Glutamatergic neuron (in vitro differentiated cells): ENCODE data around the gene RRAD. TPM values are rescaled to one million over a fixed set of nuclear protein-coding genes. Genes with fewer than 3 reads are reported as not detected.
A peak's percentile ranks its signal among the peaks of the same experiment; 100 is the strongest.

Experiments
- DNase-seq: peaks from one replicate; pipeline ENCODE4 v3.0.0; 2022
- H3K27ac Mint-ChIP-seq: one replicate; pipeline ENCODE4 v1.8.0; 2020; ENCODE audit warnings: mild to moderate bottlenecking, mixed read lengths, inconsistent platforms; ENCODE audit not compliant: unreplicated experiment
- H3K27me3 Mint-ChIP-seq: one replicate; pipeline ENCODE4 v1.8.0; 2020; ENCODE audit warnings: mild to moderate bottlenecking, moderate library complexity, mixed read lengths, inconsistent platforms; ENCODE audit not compliant: unreplicated experiment
- H3K36me3 Mint-ChIP-seq: one replicate; pipeline ENCODE4 v1.8.0; 2020; ENCODE audit warnings: mild to moderate bottlenecking, mixed read lengths, inconsistent platforms; ENCODE audit not compliant: unreplicated experiment
- H3K4me1 Mint-ChIP-seq: one replicate; pipeline ENCODE4 v1.8.0; 2020; ENCODE audit warnings: mild to moderate bottlenecking, low read depth, mixed read lengths, inconsistent platforms; ENCODE audit not compliant: unreplicated experiment
- H3K4me3 Mint-ChIP-seq: one replicate; pipeline ENCODE4 v1.8.0; 2020; ENCODE audit warnings: mild to moderate bottlenecking, mixed read lengths, inconsistent platforms; ENCODE audit not compliant: unreplicated experiment
- H3K9me3 Mint-ChIP-seq: one replicate; pipeline ENCODE4 v1.8.0; 2020; ENCODE audit warnings: mild to moderate bottlenecking, moderate library complexity, mixed read lengths, inconsistent platforms; ENCODE audit not compliant: unreplicated experiment
- CTCF ChIP-seq: fragments of 200-600 bp; sonication (generic); IDR thresholded peaks from one replicate; pipeline ENCODE4 v1.5.0; 2021; ENCODE audit not compliant: partially characterized antibody, unreplicated experiment
- total RNA-seq: library from RNA; stranded (reverse); fragmentation: NEBNext Ultra II Directional; extraction: Animal tissue kit (Norgen Biotek cat#: 25700); gene quantifications from one replicate; pipeline ENCODE4 v1.2.1, GENCODE V29; 2021; ENCODE audit not compliant: unreplicated experiment

RRAD gene
- total RNA-seq, 1 donor from 2014 or later: 1.1 TPM

DNA sequence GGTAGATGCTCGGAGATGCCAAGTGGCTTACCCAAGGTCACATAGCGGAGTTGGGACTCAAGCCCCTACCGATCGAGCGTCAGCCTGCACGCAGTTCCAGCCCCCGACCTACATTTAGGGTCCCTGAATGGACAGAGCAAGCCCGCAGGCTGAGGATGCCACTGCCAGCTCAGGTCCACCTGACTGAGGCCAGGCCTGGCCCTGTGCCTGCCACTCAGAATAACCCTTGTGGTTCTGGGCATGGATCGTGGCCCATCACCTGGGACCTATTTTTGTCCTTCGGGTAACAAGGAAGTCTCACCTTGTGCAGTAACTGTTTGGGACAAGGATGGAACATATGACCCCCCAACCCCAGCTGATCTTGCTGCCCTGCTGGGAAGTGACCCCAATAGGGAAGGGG, 23.7 kb downstream of the RRAD start:
- no peak for DNase-seq
- peaks cover 9% of the 10 kb centered on the region for H3K27me3 Mint-ChIP-seq
- no peaks in the 10 kb centered on the region for H3K9me3 Mint-ChIP-seq
- H3K36me3 Mint-ChIP-seq: no peaks in the 10 kb centered on the region
- no peak overlapping the region for H3K4me3 Mint-ChIP-seq
- no peak for TF ChIP-seq CTCF
- H3K4me1 Mint-ChIP-seq: peaks cover 23% of the 10 kb centered on the region
- no peak overlapping the region for H3K27ac Mint-ChIP-seq

DNA sequence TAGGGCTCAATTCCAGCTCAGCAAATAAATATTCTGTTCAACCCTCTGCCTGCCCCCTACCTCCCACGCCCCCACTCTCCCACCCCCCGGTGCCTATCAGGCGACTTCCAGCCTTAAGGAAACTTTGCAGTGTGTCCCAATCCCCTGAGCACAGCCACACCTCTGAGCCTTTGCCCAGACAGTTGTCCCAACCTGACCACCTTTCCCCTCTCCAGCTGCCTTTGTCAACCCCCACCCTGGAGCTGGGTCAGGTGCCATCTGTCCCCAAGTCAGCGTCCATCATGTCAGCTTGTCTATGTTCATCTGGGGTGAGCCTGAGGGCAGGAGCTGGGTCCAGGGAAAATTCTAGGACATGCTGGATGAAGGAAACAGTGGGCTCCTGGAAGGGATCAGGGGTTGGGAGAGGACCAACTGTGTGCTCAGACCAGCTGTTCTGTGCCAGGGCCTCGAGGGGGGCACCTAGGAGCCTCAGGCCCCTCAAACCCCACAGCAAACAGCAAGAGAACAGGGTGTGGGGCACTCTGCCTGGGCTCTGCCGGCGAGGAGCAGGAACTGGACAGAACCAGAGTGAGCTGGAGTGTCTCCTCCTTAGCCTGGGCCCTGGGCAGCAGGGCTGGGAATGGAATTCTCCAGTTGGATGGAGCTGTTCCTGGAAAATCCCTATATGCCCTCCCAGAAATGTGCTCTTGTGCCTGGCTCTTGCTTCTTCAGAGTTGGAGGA, 24.5 kb downstream of the RRAD start:
- Mint-ChIP-seq H3K9me3 (peaks cover 3% of the 10 kb centered on the region), H3K27ac (peak overlapping the region; percentile 90), H3K4me1 (peaks cover 30% of the 10 kb centered on the region), H3K27me3 (peaks cover 13% of the 10 kb centered on the region), H3K36me3 (no peaks in the 10 kb centered on the region), H3K4me3 (peak overlapping the region; percentile 43)
- no peak for TF ChIP-seq CTCF
- DNase-seq: no peak

DNA sequence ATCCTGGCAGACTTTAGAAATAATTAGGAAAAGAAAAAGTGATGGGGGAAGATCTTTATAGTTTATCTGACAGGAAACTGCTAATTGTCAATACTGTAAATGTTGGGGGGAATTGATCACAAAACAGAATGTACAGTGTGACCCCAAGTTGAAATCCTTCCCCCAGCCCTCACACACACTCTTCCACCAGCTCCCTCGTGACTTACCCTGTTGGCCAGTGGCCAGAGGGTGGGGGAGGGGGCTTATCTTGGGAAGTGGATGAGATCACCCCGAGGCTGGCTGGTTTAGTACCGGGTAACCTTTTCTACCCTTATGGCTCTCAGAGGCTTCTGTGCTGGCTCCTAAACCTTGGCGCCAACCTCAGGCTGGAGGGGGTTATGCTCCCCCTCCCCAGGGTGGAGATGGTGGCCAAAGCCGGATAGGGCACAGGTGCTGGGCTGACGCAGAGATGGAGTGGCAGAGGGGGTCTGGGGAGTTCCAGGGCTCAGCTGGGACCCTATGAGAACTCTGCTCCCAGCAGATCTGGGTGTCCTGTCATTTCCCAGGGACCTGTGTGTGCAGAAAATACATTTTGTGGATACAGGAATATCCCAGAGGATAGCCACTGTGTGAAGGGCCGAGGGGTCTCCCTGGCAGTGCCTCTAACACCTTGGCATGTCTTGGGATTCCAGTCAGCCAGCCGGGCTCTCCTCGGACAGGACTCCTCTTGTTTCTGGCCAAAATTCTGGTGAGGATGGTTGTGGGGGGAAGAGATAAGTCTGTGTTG, 25.2 kb downstream of the RRAD start:
- H3K27ac Mint-ChIP-seq: peak overlapping the region; percentile 90

GRCh38 chr16:66899310-66899944, 25.9 kb downstream of the RRAD start:
- Mint-ChIP-seq H3K27me3 (peaks cover 13% of the 10 kb centered on the region), H3K9me3 (peaks cover 9% of the 10 kb centered on the region), H3K4me3 (peak overlapping the region; percentile 69), H3K36me3 (no peaks in the 10 kb centered on the region), H3K27ac (peak overlapping the region; percentile 90), H3K4me1 (peaks cover 34% of the 10 kb centered on the region)
- no peak for TF ChIP-seq CTCF
- DNase-seq: no peak

More for the DNA sequence above, 25.2 kb downstream of the RRAD start:
- DNase-seq: peak; percentile 86
- Mint-ChIP-seq H3K4me3 (peak overlapping the region; percentile 69), H3K27me3 (peaks cover 13% of the 10 kb centered on the region), H3K4me1 (peaks cover 34% of the 10 kb centered on the region), H3K9me3 (peaks cover 6% of the 10 kb centered on the region), H3K36me3 (no peaks in the 10 kb centered on the region)
- no peak for TF ChIP-seq CTCF
